ENCODE data around the gene MAP7D3. TPM values are rescaled to one million over a fixed set of nuclear protein-coding genes. Genes with fewer than 3 reads are reported as not detected.

Gene MAP7D3
- total and polyA plus RNA-seq, 2 of the 8 experiments (the other 6 are each of a cell fraction or from before 2014, with no cell fraction given), result 4.8 to 19.6 TPM

DNA sequence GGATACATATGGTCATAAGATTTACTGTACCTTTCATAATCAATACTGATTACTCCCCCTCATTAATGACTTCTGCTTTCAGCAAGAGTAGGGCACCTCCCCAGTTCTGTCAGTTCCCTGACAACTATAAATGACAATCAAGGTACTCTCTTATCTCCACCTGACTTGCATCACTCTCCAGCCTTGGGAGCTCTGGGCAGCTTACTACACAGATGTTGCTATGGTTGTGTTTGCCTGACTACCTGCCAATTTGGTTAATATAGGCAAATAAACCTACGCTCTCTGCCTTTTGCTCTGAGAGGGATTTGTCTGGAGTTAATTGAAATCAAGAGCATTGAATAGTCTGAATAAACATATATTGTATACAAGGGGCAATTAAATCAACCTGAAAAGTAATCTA is 22.8 kb upstream of the MAP7D3 start:
- CTCF ChIA-PET (ENCODE audit: partially characterized antibody), result no interaction called here
- Histone ChIP-seq H3K18ac (ENCODE audit: extremely low read depth, low read length) (no peak overlapping the region), H2BK15ac (ENCODE audit: low read length) (no peak overlapping the region), H2BK5ac (ENCODE audit: low read depth, low read length) (no peak overlapping the region), H3K36me3 (ENCODE audit: control insufficient read depth in 2 of 4, insufficient read depth in 4 of 4, low read length in 3 of 4) (no peaks in the 10 kb centered on the region), H2BK120ac (replicated peaks; ENCODE audit: low read depth, low read length) (no peak overlapping the region), H3K14ac (ENCODE audit: insufficient read length) (no peak overlapping the region), H3K4ac (replicated peaks; ENCODE audit: insufficient read length, low read depth, low read length) (no peak overlapping the region), H3K79me2 (ENCODE audit: control insufficient read depth in 1 of 2, insufficient read depth in 2 of 2, low read length in 2 of 2) (no peaks in the 10 kb centered on the region), H2BK12ac (ENCODE audit: low read depth, low read length) (no peak overlapping the region), H3K23ac (ENCODE audit: insufficient read length) (no peak overlapping the region), H3K79me1 (ENCODE audit: low read depth, low read length) (no peaks in the 10 kb centered on the region), H3K9me3 (ENCODE audit: insufficient read depth in 2 of 2, low read depth in 1 of 2, low read length in 1 of 2) (no peaks in the 10 kb centered on the region), H4K20me1 (replicated peaks in 1 of 2; ENCODE audit: control insufficient read depth in 1 of 2, insufficient read depth in 2 of 2, low read length in 2 of 2) (no peaks in the 10 kb centered on the region), H4K5ac (ENCODE audit: insufficient read length, low read depth, low read length) (no peak overlapping the region), H3K9ac (replicated peaks in 1 of 4; ENCODE audit: extremely low read depth in 1 of 4, low read depth in 3 of 4, low read length in 3 of 4) (no peak overlapping the region), H4K91ac (replicated peaks; ENCODE audit: insufficient read length, low read length) (no peak overlapping the region), H3K27me3 (replicated peaks in 1 of 4; ENCODE audit: control insufficient read depth in 3 of 4, extremely low read depth in 1 of 4, insufficient read depth in 3 of 4, low read length in 3 of 4) (no peaks in the 10 kb centered on the region), H2AFZ (ENCODE audit: low read length) (no peak overlapping the region), H3K56ac (replicated peaks; ENCODE audit: insufficient read length, low read depth, low read length) (no peak overlapping the region), H2AK5ac (ENCODE audit: low read depth, low read length) (no peak overlapping the region), H4K8ac (ENCODE audit: extremely low read depth, insufficient read depth, low read length) (no peak overlapping the region), H3K27ac (ENCODE audit: low read depth, low read length) (no peak overlapping the region), H2BK20ac (ENCODE audit: low read length) (no peak overlapping the region), H3K23me2 (ENCODE audit: low read depth, low read length) (no peaks in the 10 kb centered on the region), H3K4me1 (replicated peaks in 1 of 4; ENCODE audit: control insufficient read depth in 3 of 4, insufficient read depth in 4 of 4, low read length in 3 of 4) (no peaks in the 10 kb centered on the region), H3K4me3 (ENCODE audit: extremely low read depth in 1 of 4, insufficient read depth in 2 of 4, low read depth in 3 of 4, low read length in 4 of 4) (no peak overlapping the region), H3K4me2 (ENCODE audit: insufficient read depth in 1 of 2, low read depth in 2 of 2, low read length in 2 of 2) (no peak overlapping the region)
- POLR2A ChIA-PET (ENCODE audit: partially characterized antibody), result no interaction called here
- 85% methylated on average over 1 of the region's 1 CpG; no CpG with 5 or more reads in 1 of the 2 experiments for WGBS, 2 experiments (ENCODE audit: extremely low coverage in 1 of 2, insufficient coverage in 1 of 2, insufficient read length in 1 of 2, insufficient replicate concordance in 2 of 2, low coverage in 1 of 2, low lambda C conversion rate in 2 of 2, missing lambda C conversion rate in 1 of 2)
- FAIRE-seq (no peak), DNase-seq (ENCODE audit: low read depth in 1 of 2, low spot score in 2 of 2) (no peak)
- no peak for TF ChIP-seq TAF7 (optimal IDR thresholded peaks at IDR 0.05; ENCODE audit: borderline replicate concordance, low read depth, low read length)
- TF ChIP-seq TBP (IDR thresholded peaks at IDR 0.05; ENCODE audit: low read depth, low read length), result no peak
- no peak for TF ChIP-seq CBX8 (IDR thresholded peaks at IDR 0.05; ENCODE audit: borderline replicate concordance, low read depth, low read length)
- no peak for TF ChIP-seq PHF8 (conservative IDR thresholded peaks at IDR 0.05; ENCODE audit: low read depth, low read length)
- TF ChIP-seq SAP30 (IDR thresholded peaks at IDR 0.05; ENCODE audit: insufficient read depth, insufficient replicate concordance, low read length), result no peak
